IMR-90 (cell line): Measurements from ENCODE around the gene IL22RA1. TPM values are rescaled to one million over a fixed set of nuclear protein-coding genes. Genes with fewer than 3 reads are reported as not detected.

Experiments
- ATAC-seq: fragments of 200-7000 bp; cut with Tn5 transposase; 2 replicates; pipeline ENCODE4 v1.9.1; 2020; ENCODE audit warnings: low read depth, mild to moderate bottlenecking, moderate library complexity
- BruUV-seq: library from RNA; stranded (reverse); fragments of 400-500 nt; replicated peaks from 2 replicates; lab custom pipeline; 2021; lab: Mats Ljungman, UMichigan
- CTCF ChIA-PET: fragments of 300-600 bp; formaldehyde crosslinking; extraction: SDS; loops from one replicate; lab custom pipeline; 2021; ENCODE audit warnings: antibody characterized with exemption; lab: Yijun Ruan, JAX
- POLR2A ChIA-PET: fragments of 300-600 bp; sonication (Branson Sonifier 250); formaldehyde crosslinking; loops from one replicate; lab custom pipeline; 2022; ENCODE audit warnings: antibody characterized with exemption; ENCODE audit not compliant: unreplicated experiment; lab: Charles Lee
- DNase-seq: peaks from one replicate; pipeline ENCODE4 v3.0.0; 2013
- H2AFZ ChIP-seq: replicated peaks from 2 replicates; pipeline ENCODE3; 2013; ENCODE audit warnings: low read length, mild to moderate bottlenecking; ENCODE audit not compliant: poor library complexity
- H2AK5ac ChIP-seq: 2 replicates; pipeline ENCODE4 v1.6.1; 2013; ENCODE audit warnings: low read depth, low read length, inconsistent platforms
- H2AK9ac ChIP-seq: replicated peaks from 2 replicates; pipeline ENCODE3; 2013; ENCODE audit warnings: mild to moderate bottlenecking, low read depth, low read length, moderate library complexity; ENCODE audit not compliant: poor library complexity
- H2BK120ac ChIP-seq: 2 replicates; pipeline ENCODE4 v1.6.1; 2013; ENCODE audit warnings: low read depth, low read length, inconsistent platforms
- H2BK15ac ChIP-seq: 3 replicates; pipeline ENCODE4 v1.6.1; 2013; ENCODE audit warnings: low read depth, low read length, inconsistent platforms
- H2BK20ac ChIP-seq: 2 replicates; pipeline ENCODE4 v1.6.1; 2013; ENCODE audit warnings: low read depth, mild to moderate bottlenecking, inconsistent platforms, low read length, moderate library complexity
- H2BK5ac ChIP-seq: 2 replicates; pipeline ENCODE4 v1.6.1; 2013; ENCODE audit warnings: mild to moderate bottlenecking, low read depth, low read length, inconsistent platforms; ENCODE audit not compliant: poor library complexity, severe bottlenecking
- H3K14ac ChIP-seq: replicated peaks from 2 replicates; pipeline ENCODE4 v1.6.1; 2013; ENCODE audit warnings: low read depth, low read length, inconsistent platforms
- H3K18ac ChIP-seq: 2 replicates; pipeline ENCODE4 v1.6.1; 2013; ENCODE audit warnings: low read depth, low read length, control low read depth
- H3K23ac ChIP-seq: 2 replicates; pipeline ENCODE4 v1.6.1; 2013; ENCODE audit warnings: low read depth, low read length, inconsistent platforms
- H3K27ac ChIP-seq: 2 replicates; pipeline ENCODE4 v1.5.1; 2013; ENCODE audit warnings: mild to moderate bottlenecking, control low read depth, low read length; ENCODE audit not compliant: insufficient read depth
- H3K27me3 ChIP-seq: 2 replicates; pipeline ENCODE4 v1.6.1; 2013; ENCODE audit warnings: low read length; ENCODE audit not compliant: control insufficient read depth, insufficient read depth
- H3K36me3 ChIP-seq: 2 replicates; pipeline ENCODE4 v1.6.1; 2013; ENCODE audit warnings: low read length, mixed read lengths; ENCODE audit not compliant: control insufficient read depth, insufficient read depth
- H3K4ac ChIP-seq: 2 replicates; pipeline ENCODE4 v1.6.1; 2013; ENCODE audit warnings: low read depth, low read length, inconsistent platforms
- H3K4me1 ChIP-seq: 2 replicates; pipeline ENCODE4 v1.6.1; 2013; ENCODE audit warnings: low read length, mixed read lengths; ENCODE audit not compliant: control insufficient read depth, insufficient read depth
- H3K4me2 ChIP-seq: 2 replicates; pipeline ENCODE4 v1.6.1; 2013; ENCODE audit warnings: low read depth, mild to moderate bottlenecking, control low read depth, low read length, moderate library complexity
- H3K4me3 ChIP-seq: 2 replicates; pipeline ENCODE4 v1.5.1; 2013; ENCODE audit warnings: low read depth, mild to moderate bottlenecking, control low read depth, low read length, moderate library complexity; ENCODE audit not compliant: insufficient read depth
- H3K56ac ChIP-seq: 2 replicates; pipeline ENCODE4 v1.6.1; 2013; ENCODE audit warnings: low read length, inconsistent platforms; ENCODE audit not compliant: insufficient read depth; ENCODE audit errors: extremely low read depth
- H3K79me1 ChIP-seq, 2 experiments: 2 replicates each; pipeline ENCODE4 v1.6.1; 2013; ENCODE audit warnings: low read length in 2 of 2, inconsistent platforms in 1 of 2, low read depth in 1 of 2
- H3K9ac ChIP-seq: 2 replicates; pipeline ENCODE4 v1.6.1; 2013; ENCODE audit warnings: low read depth, low read length, control low read depth
- H3K9me1 ChIP-seq: 2 replicates; pipeline ENCODE4 v1.6.1; 2013; ENCODE audit warnings: low read length, inconsistent platforms; ENCODE audit not compliant: insufficient read depth
- H3K9me3 ChIP-seq: 2 replicates; pipeline ENCODE4 v1.6.1; 2013; ENCODE audit warnings: low read length; ENCODE audit not compliant: control insufficient read depth, insufficient read depth
- H4K20me1 ChIP-seq: 2 replicates; pipeline ENCODE4 v1.6.1; 2013; ENCODE audit warnings: low read length, inconsistent platforms; ENCODE audit not compliant: insufficient read depth
- H4K5ac ChIP-seq: 2 replicates; pipeline ENCODE4 v1.6.1; 2013; ENCODE audit warnings: mild to moderate bottlenecking, low read depth, low read length, control low read depth
- H4K8ac ChIP-seq, 2 experiments: 2 replicates each; pipeline ENCODE4 v1.6.1; 2013; ENCODE audit warnings: low read depth in 2 of 2, low read length in 2 of 2, control low read depth in 1 of 2, inconsistent platforms in 1 of 2
- H4K91ac ChIP-seq: 2 replicates; pipeline ENCODE4 v1.6.1; 2013; ENCODE audit warnings: low read depth, low read length, inconsistent platforms; ENCODE audit not compliant: insufficient read depth
- RCOR1 ChIP-seq: IDR thresholded peaks from 2 replicates; pipeline ENCODE4 v1.6.1; 2012; ENCODE audit warnings: mild to moderate bottlenecking, low read length, improper control_type of control experiment; ENCODE audit not compliant: insufficient replicate concordance
- RFX5 ChIP-seq: IDR thresholded peaks from 2 replicates; pipeline ENCODE4 v1.8.0; 2012; ENCODE audit warnings: low read depth, mild to moderate bottlenecking, low read length, moderate library complexity
- WGBS, 2 experiments: methylation state at CpG; one replicate each; pipeline versions ENCODE4 v1.1.5 to v1.1.7; 2013; ENCODE audit warnings: missing lambda C conversion rate in 2 of 2; ENCODE audit not compliant: insufficient read length in 1 of 2; ENCODE audit errors: extremely low coverage in 2 of 2; 5-methylcytosine and 5-hydroxymethylcytosine counted together
- dilution Hi-C: fragments of 300-500 bp; cut with HindIII; formaldehyde crosslinking; loops from one replicate; pipeline ENCODE4 v1.14.3; 2018; ENCODE audit warnings: low sequenced_read_pairs; ENCODE audit not compliant: unreplicated experiment
- in situ Hi-C: fragments of 300-500 bp; cut with MboI; formaldehyde crosslinking; loops from 3 replicates; pipeline ENCODE4 v1.14.3; 2019; ENCODE audit warnings: low sequenced_read_pairs, inconsistent platforms, mixed read lengths
- intact Hi-C: fragments of 100-400 bp; cut with micrococcal nuclease; formaldehyde crosslinking; loops from 2 replicates; pipeline ENCODE4 v1.10.0; 2022
- polyA plus RNA-seq, 3 experiments: library from polyadenylated mRNA; depleted of rRNA; stranded (reverse); fragments of >200 nt; gene quantifications; 2 replicates each; pipeline ENCODE4 v1.2.3, GENCODE V29; 2012; ENCODE audit warnings: low replicate concordance in 1 of 3
- total RNA-seq: library from RNA; depleted of rRNA; stranded (reverse); fragments of >200 nt; gene quantifications from 2 replicates; pipeline ENCODE4 v1.2.3, GENCODE V29; 2012

Gene IL22RA1
- total and polyA plus RNA-seq, 2 of the 4 experiments (the other 2 are of a cell fraction): not detected

GRCh38 chr1:24155011-24155782 lies 12.3 kb upstream of the IL22RA1 start:
- intact Hi-C loops (no loop called here), dilution Hi-C loops (no loop called here), in situ Hi-C loops (no loop called here)
- Histone ChIP-seq H3K9me1 (peaks cover 2% of the 10 kb centered on the region; the same call in 1 of the 2 replicates), H3K9ac (no peak overlapping the region), H3K4ac (no peak overlapping the region), H2AK5ac (no peak overlapping the region), H4K20me1 (no peaks in the 10 kb centered on the region), H3K14ac (no peak overlapping the region), H2BK5ac (no peak overlapping the region), H2AK9ac (no peak overlapping the region), H3K23ac (no peak overlapping the region), H4K8ac (no peak overlapping the region), H3K79me1 (no peaks in the 10 kb centered on the region), H4K5ac (no peak overlapping the region), H2BK120ac (no peak overlapping the region), H4K91ac (no peak overlapping the region), H3K4me1 (peaks cover 1% of the 10 kb centered on the region; the same call in 1 of the 2 replicates), H2BK15ac (no peak overlapping the region), H3K18ac (no peak overlapping the region), H2BK20ac (no peak overlapping the region), H3K56ac (no peak overlapping the region), H3K4me3 (no peak overlapping the region), H3K27ac (no peak overlapping the region), H3K4me2 (no peak overlapping the region), H3K36me3 (no peaks in the 10 kb centered on the region), H3K9me3 (no peaks in the 10 kb centered on the region), H2AFZ (no peak overlapping the region), H3K27me3 (peaks cover 68% of the 10 kb centered on the region)
- WGBS, 2 experiments: 53% methylated on average over 5 of the region's 11 CpGs; no CpG with 5 or more reads in 1 of the 2 experiments
- ChIA-PET POLR2A (no interaction called here), CTCF (interaction anchor here (1.0 to 1.3 kb wide), 3 partner anchors 11 to 236 kb away, joined by 3 to 6 read pairs (median 4); no protein-coding TSS in a partner anchor)
- BruUV-seq: no TSS peak
- TF ChIP-seq RFX5: no peak
- TF ChIP-seq RCOR1: no peak
- DNase-seq: no peak
- ATAC-seq: no peak
